RPMI8226 (cell line): Measurements from ENCODE around the gene ARHGAP40.
A peak's percentile ranks its signal among the peaks of the same experiment; 100 is the strongest.

Source experiments
- DNase-seq: peaks from one replicate; pipeline ENCODE4 v3.0.0-alpha.2; 2015

Gene ARHGAP40

GRCh38 chr20:38657390-38657789, 55.8 kb downstream of the ARHGAP40 start:
- DNase-seq = no peak

- DNase-seq = peak; percentile 54
Observed at GRCh38 chr20:38658879-38659596, 57.4 kb downstream of the ARHGAP40 start.

- DNase-seq = no peak
Observed at GRCh38 chr20:38659597-38659880, 57.9 kb downstream of the ARHGAP40 start.

- DNase-seq = no peak
Observed at GRCh38 chr20:38660429-38660828, 58.8 kb downstream of the ARHGAP40 start.

GRCh38 chr20:38663660-38664059, 62.1 kb downstream of the ARHGAP40 start:
- no peak for DNase-seq

GRCh38 chr20:38664284-38664683, 62.7 kb downstream of the ARHGAP40 start:
- DNase-seq = no peak

GRCh38 chr20:38665094-38665493, 63.5 kb downstream of the ARHGAP40 start:
- DNase-seq = no peak

GRCh38 chr20:38665506-38666285, 64.1 kb downstream of the ARHGAP40 start:
- no peak for DNase-seq

GRCh38 chr20:38667417-38667956, 65.9 kb downstream of the ARHGAP40 start:
- DNase-seq = no peak

- no peak for DNase-seq
Observed at GRCh38 chr20:38669688-38670087, 68.1 kb downstream of the ARHGAP40 start.

GRCh38 chr20:38670786-38671185, 69.2 kb downstream of the ARHGAP40 start:
- DNase-seq = no peak

GRCh38 chr20:38671186-38671585, 69.6 kb downstream of the ARHGAP40 start:
- no peak for DNase-seq

- DNase-seq = no peak
Observed at GRCh38 chr20:38671701-38672292, 70.2 kb downstream of the ARHGAP40 start.

- no peak for DNase-seq
Observed at GRCh38 chr20:38672504-38672903, 70.9 kb downstream of the ARHGAP40 start.

GRCh38 chr20:38673261-38673660, 71.7 kb downstream of the ARHGAP40 start:
- no peak for DNase-seq

- DNase-seq = no peak
Observed at GRCh38 chr20:38673725-38674091, 72.1 kb downstream of the ARHGAP40 start.

GRCh38 chr20:38674092-38674764, 72.6 kb downstream of the ARHGAP40 start:
- no peak for DNase-seq

- DNase-seq = no peak
Observed at GRCh38 chr20:38674765-38675133, 73.1 kb downstream of the ARHGAP40 start.

- DNase-seq = no peak
Observed at GRCh38 chr20:38676576-38676975, 75.0 kb downstream of the ARHGAP40 start.

- peak; percentile 61 for DNase-seq
Observed at GRCh38 chr20:38680500-38681306, 79.1 kb downstream of the ARHGAP40 start.

- DNase-seq = no peak
Observed at GRCh38 chr20:38685271-38685670, 83.7 kb downstream of the ARHGAP40 start.

- DNase-seq = peak; percentile 58
Observed at GRCh38 chr20:38685853-38686473, 84.4 kb downstream of the ARHGAP40 start.
